ENCODE data around the gene TGFBR3L.

TGFBR3L gene

DNA sequence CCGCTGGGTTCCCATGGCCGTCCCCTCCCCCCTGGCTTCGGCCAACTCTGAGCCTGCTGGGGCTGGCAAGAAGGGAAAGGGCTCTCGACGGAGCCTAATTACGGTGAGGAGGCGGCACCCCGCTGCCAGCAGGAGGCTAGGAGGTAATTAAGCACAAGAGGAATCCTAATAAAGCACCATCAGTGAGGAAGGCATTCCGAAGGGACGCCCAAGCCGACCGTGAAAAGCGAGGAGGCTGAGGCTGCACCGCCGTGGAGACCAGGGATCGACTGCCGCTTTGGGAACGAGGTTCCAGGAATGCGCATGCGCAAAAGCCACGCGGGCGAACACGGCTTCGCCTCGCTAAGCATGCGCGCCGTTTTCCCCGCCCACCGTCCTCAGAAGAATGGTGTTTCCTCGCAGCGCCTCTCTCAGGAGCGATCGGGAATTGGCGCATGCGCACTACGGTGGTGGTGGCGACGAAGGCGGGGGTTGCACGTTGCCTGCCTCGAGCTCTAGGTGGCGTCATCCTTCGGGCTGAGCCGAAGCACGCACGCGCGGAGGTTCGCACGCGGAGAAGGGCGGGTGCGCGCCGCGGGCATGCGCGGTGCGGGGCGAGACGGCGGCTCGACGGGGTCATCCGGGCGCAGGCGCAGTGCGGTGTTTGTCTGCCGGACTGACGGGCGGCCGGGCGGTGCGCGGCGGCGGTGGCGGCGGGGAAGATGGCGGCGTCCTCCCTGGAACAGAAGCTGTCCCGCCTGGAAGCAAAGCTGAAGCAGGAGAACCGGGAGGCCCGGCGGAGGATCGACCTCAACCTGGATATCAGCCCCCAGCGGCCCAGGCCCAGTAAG, 11.2 kb upstream of the TGFBR3L start, which contains the start of gene MAP2K7:
MAP2K7 (plus strand) TSS at position 634 of the 830 bp plus-strand sequence; CDS start at position 702, 68 bp downstream.
- H3K4me3 ChIP-seq (ENCODE audit: low read depth, low read length): peak within 1 kb of the TSS; percentile 90
- H3K4me1 ChIP-seq (ENCODE audit: control insufficient read depth, insufficient read depth, low read length): peaks cover 5% of the 10 kb centered on the region; the same call in 1 of the 2 replicates
- ChIA-PET CTCF (interaction anchor here (0.6 to 1.5 kb wide), 14 partner anchors 12 to 376 kb away, joined by 3 to 12 read pairs (median 3); partner anchors contain the start of gene SNAPC2), POLR2A (interaction anchor here (0.6 to 1.9 kb wide), 20 partner anchors 9 to 324 kb away, joined by 3 to 25 read pairs (median 6); partner anchors contain the start of genes LRRC8E, PRR36, SNAPC2 and TGFBR3L)
- H3K9me3 ChIP-seq (ENCODE audit: control insufficient read depth, insufficient read depth, low read depth, low read length): no peaks in the 10 kb centered on the region
- peak within 1 kb of the TSS; percentile 80 for H3K27ac ChIP-seq (ENCODE audit: extremely low read depth, low read depth, low read length)
- H3K36me3 ChIP-seq (ENCODE audit: control insufficient read depth in 2 of 2, insufficient read depth in 1 of 2, low read length in 2 of 2): peaks cover 0 to 40% of the 10 kb centered on the region in 2 experiments; a peak in 1 of 3 replicates
- TF ChIP-seq, protein P1, sequence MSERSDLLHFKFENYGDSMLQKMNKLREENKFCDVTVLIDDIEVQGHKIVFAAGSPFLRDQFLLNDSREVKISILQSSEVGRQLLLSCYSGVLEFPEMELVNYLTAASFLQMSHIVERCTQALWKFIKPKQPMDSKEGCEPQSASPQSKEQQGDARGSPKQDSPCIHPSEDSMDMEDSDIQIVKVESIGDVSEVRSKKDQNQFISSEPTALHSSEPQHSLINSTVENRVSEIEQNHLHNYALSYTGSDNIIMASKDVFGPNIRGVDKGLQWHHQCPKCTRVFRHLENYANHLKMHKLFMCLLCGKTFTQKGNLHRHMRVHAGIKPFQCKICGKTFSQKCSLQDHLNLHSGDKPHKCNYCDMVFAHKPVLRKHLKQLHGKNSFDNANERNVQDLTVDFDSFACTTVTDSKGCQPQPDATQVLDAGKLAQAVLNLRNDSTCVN (tag by site-specific recombination; optimal IDR thresholded peaks at IDR 0.05): peak; percentile 97
- TF ChIP-seq ZNF514 (tag by site-specific recombination; IDR thresholded peaks at IDR 0.05) (no peak), ZSCAN30 (tag by site-specific recombination; IDR thresholded peaks at IDR 0.05) (peak; percentile 22; the same call in 1 of the 2 replicates), ZNF600 (tag by site-specific recombination; IDR thresholded peaks at IDR 0.05) (0 out of 2 replicates have a peak, but pooled peaks have one; percentile 15), ZNF335 (tag by site-specific recombination; conservative IDR thresholded peaks at IDR 0.05) (peak; percentile 94), ZNF2 (tag by site-specific recombination; IDR thresholded peaks at IDR 0.05) (peak; percentile 81; the same call in 1 of the 2 replicates), ZNF777 (tag by site-specific recombination; IDR thresholded peaks at IDR 0.05; ENCODE audit: borderline replicate concordance) (peak; percentile 62; the same call in 1 of the 2 replicates), ZSCAN23 (tag by site-specific recombination; IDR thresholded peaks at IDR 0.05) (no peak), ZNF558 (tag by site-specific recombination; IDR thresholded peaks at IDR 0.05) (no peak), ZNF157 (tag by site-specific recombination; IDR thresholded peaks at IDR 0.05) (no peak), GLIS1 (tag by site-specific recombination; IDR thresholded peaks at IDR 0.05) (0 out of 2 replicates have a peak, but pooled peaks have one; percentile 3), SP2 (tag by site-specific recombination; IDR thresholded peaks at IDR 0.05) (peak; percentile 89), ZNF404 (tag by site-specific recombination; IDR thresholded peaks at IDR 0.05) (no peak), SP3 (tag by site-specific recombination; IDR thresholded peaks at IDR 0.05) (peak; percentile 59), YY1 (tag by site-specific recombination; IDR thresholded peaks at IDR 0.05) (peak; percentile 62), ZNF596 (tag by site-specific recombination; IDR thresholded peaks at IDR 0.05) (no peak), ZNF302 (tag by site-specific recombination; IDR thresholded peaks at IDR 0.05; ENCODE audit: low read depth) (no peak), SP7 (tag by site-specific recombination; IDR thresholded peaks at IDR 0.05) (peak; percentile 82), TRIM28 (IDR thresholded peaks at IDR 0.05; ENCODE audit: borderline replicate concordance, low read length) (peak; percentile 9; the same call in 1 of the 2 replicates), YY2 (tag by site-specific recombination; IDR thresholded peaks at IDR 0.05) (0 out of 2 replicates have a peak, but pooled peaks have one; percentile 41), ZNF146 (tag by site-specific recombination; IDR thresholded peaks at IDR 0.05) (peak; percentile 18; the same call in 1 of the 2 replicates), ZFHX2 (tag by site-specific recombination; conservative IDR thresholded peaks at IDR 0.05) (peak; percentile 57; the same call in 1 of the 2 replicates), ZNF621 (tag by site-specific recombination; IDR thresholded peaks at IDR 0.05) (no peak), ZNF138 (tag by site-specific recombination; IDR thresholded peaks at IDR 0.05; ENCODE audit: borderline replicate concordance) (no peak), KLF10 (tag by site-specific recombination; IDR thresholded peaks at IDR 0.05) (0 out of 2 replicates have a peak, but pooled peaks have one; percentile 25), ZFP69B (tag by site-specific recombination; IDR thresholded peaks at IDR 0.05) (0 out of 2 replicates have a peak, but pooled peaks have one; percentile 31), ZNF660 (tag by site-specific recombination; IDR thresholded peaks at IDR 0.05) (0 out of 2 replicates have a peak, but pooled peaks have one; percentile 31), ZNF324 (tag by site-specific recombination; IDR thresholded peaks at IDR 0.05) (no peak), ZNF561 (tag by site-specific recombination; IDR thresholded peaks at IDR 0.05; ENCODE audit: borderline replicate concordance) (peak; percentile 60; the same call in 1 of the 2 replicates)
- TF ChIP-seq, protein P2, sequence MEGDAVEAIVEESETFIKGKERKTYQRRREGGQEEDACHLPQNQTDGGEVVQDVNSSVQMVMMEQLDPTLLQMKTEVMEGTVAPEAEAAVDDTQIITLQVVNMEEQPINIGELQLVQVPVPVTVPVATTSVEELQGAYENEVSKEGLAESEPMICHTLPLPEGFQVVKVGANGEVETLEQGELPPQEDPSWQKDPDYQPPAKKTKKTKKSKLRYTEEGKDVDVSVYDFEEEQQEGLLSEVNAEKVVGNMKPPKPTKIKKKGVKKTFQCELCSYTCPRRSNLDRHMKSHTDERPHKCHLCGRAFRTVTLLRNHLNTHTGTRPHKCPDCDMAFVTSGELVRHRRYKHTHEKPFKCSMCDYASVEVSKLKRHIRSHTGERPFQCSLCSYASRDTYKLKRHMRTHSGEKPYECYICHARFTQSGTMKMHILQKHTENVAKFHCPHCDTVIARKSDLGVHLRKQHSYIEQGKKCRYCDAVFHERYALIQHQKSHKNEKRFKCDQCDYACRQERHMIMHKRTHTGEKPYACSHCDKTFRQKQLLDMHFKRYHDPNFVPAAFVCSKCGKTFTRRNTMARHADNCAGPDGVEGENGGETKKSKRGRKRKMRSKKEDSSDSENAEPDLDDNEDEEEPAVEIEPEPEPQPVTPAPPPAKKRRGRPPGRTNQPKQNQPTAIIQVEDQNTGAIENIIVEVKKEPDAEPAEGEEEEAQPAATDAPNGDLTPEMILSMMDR (tag by site-specific recombination; IDR thresholded peaks at IDR 0.05): peak; percentile 100
- TF ChIP-seq, protein P3, sequence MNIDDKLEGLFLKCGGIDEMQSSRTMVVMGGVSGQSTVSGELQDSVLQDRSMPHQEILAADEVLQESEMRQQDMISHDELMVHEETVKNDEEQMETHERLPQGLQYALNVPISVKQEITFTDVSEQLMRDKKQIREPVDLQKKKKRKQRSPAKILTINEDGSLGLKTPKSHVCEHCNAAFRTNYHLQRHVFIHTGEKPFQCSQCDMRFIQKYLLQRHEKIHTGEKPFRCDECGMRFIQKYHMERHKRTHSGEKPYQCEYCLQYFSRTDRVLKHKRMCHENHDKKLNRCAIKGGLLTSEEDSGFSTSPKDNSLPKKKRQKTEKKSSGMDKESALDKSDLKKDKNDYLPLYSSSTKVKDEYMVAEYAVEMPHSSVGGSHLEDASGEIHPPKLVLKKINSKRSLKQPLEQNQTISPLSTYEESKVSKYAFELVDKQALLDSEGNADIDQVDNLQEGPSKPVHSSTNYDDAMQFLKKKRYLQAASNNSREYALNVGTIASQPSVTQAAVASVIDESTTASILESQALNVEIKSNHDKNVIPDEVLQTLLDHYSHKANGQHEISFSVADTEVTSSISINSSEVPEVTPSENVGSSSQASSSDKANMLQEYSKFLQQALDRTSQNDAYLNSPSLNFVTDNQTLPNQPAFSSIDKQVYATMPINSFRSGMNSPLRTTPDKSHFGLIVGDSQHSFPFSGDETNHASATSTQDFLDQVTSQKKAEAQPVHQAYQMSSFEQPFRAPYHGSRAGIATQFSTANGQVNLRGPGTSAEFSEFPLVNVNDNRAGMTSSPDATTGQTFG (tag by site-specific recombination; IDR thresholded peaks at IDR 0.05; ENCODE audit: borderline replicate concordance): no peak
- TF ChIP-seq, protein P4, sequence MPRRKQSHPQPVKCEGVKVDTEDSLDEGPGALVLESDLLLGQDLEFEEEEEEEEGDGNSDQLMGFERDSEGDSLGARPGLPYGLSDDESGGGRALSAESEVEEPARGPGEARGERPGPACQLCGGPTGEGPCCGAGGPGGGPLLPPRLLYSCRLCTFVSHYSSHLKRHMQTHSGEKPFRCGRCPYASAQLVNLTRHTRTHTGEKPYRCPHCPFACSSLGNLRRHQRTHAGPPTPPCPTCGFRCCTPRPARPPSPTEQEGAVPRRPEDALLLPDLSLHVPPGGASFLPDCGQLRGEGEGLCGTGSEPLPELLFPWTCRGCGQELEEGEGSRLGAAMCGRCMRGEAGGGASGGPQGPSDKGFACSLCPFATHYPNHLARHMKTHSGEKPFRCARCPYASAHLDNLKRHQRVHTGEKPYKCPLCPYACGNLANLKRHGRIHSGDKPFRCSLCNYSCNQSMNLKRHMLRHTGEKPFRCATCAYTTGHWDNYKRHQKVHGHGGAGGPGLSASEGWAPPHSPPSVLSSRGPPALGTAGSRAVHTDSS (tag by site-specific recombination; IDR thresholded peaks at IDR 0.05): no peak
